Liver (tissue), 3 donors: ENCODE data around the gene ZIM2.
A peak's percentile ranks its signal among the peaks of the same experiment; 100 is the strongest.

Source experiments
- CTCF ChIP-seq: fragments of 150-350 bp; IDR thresholded peaks from 2 replicates; pipeline ENCODE4 v1.5.1; 2017; ENCODE audit warnings: improper control_type of control experiment, low read depth, low read length; ENCODE audit not compliant: missing input control
- GABPA ChIP-seq, 2 donors: IDR thresholded peaks in 1 of 2; conservative IDR thresholded peaks in 1 of 2; 2 replicates each; pipeline ENCODE4 v1.6.1; 2016; ENCODE audit warnings: antibody characterized with exemption in 2 of 2, mild to moderate bottlenecking in 1 of 2, moderate library complexity in 1 of 2
- NR2F2 ChIP-seq: IDR thresholded peaks from 2 replicates; pipeline ENCODE4 v1.6.1; 2016; ENCODE audit warnings: antibody characterized with exemption
- RXRA ChIP-seq, 2 donors: IDR thresholded peaks; 2 replicates each; pipeline ENCODE4 v1.6.1; 2017 to 2018; ENCODE audit warnings: antibody characterized with exemption in 2 of 2, mild to moderate bottlenecking in 1 of 2
- SP1 ChIP-seq: IDR thresholded peaks from 2 replicates; pipeline ENCODE4 v1.6.1; 2018; ENCODE audit warnings: antibody characterized with exemption, mild to moderate bottlenecking
- TAF1 ChIP-seq: conservative IDR thresholded peaks from 2 replicates; pipeline ENCODE4 v1.6.1; 2016; ENCODE audit warnings: antibody characterized with exemption, mild to moderate bottlenecking
- donor health status: healthy.
- donor health status: healthy.

- TF ChIP-seq TAF1: no peak
- TF ChIP-seq CTCF: peak; percentile 38
- no peak for TF ChIP-seq NR2F2
- no peak for TF ChIP-seq GABPA (IDR thresholded peaks at IDR 0.05 in 1 of 2, conservative IDR thresholded peaks at IDR 0.05 in 1 of 2)
- peak; percentile 16 for TF ChIP-seq SP1
- TF ChIP-seq RXRA (IDR thresholded peaks at IDR 0.05): no peak
Observed at GRCh38 chr19:56838024-56838908, 2.3 kb downstream of the ZIM2 start.
